Measurements from ENCODE around the gene ADCY5. TPM values are rescaled to one million over a fixed set of nuclear protein-coding genes. Genes with fewer than 3 reads are reported as not detected.

ADCY5 gene
- total and polyA plus RNA-seq, 4 donors = 0.74 to 6.6 (median 2.9) TPM

DNA sequence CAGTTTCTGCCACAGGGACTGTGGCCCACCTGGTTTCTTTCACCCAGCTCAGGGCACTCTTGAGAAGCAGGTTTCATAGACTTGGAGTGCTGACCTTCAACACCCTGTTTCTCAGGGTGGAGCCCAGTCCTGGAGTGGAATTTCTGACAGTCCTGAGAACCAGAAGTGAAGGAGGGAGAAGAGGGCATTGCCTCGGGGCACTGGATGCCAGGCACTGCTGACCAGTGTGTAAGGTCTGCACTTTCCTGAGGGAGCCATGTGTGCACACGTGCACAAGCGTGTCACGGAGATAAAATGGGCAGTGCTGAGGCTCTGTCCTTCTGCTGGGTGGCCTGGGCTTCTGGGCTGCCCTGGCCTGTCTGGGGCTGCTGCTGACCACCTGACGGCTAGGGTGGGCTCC, 128.7 kb downstream of the ADCY5 start:
- no peak for DNase-seq (ENCODE audit: low spot score)
- no peaks in the 10 kb centered on the region for H3K27me3 ChIP-seq (ENCODE audit: control insufficient read depth in 4 of 4, insufficient read depth in 4 of 4, low read length in 3 of 4)
- H3K4me3 ChIP-seq (ENCODE audit: low read depth in 1 of 3, low read length in 3 of 3) = no peak overlapping the region
- H3K4me1 ChIP-seq (ENCODE audit: control insufficient read depth in 4 of 4, insufficient read depth in 4 of 4, low read length in 3 of 4) = no peaks in the 10 kb centered on the region
- TF ChIP-seq FOXA2 (IDR thresholded peaks at IDR 0.05) (no peak), FOXA1 (IDR thresholded peaks at IDR 0.05) (no peak), HNF4G (IDR thresholded peaks at IDR 0.05) (no peak), ZBTB33 (IDR thresholded peaks at IDR 0.05) (no peak), GABPA (IDR thresholded peaks at IDR 0.05 in 1 of 2, conservative IDR thresholded peaks at IDR 0.05 in 1 of 2) (no peak), REST (IDR thresholded peaks at IDR 0.05) (no peak)
- no peaks in the 10 kb centered on the region for H3K9me3 ChIP-seq (ENCODE audit: control insufficient read depth in 4 of 4, low read length in 3 of 4)
- H3K27ac ChIP-seq (ENCODE audit: low read depth in 1 of 2, low read length in 2 of 2) = no peak overlapping the region
- H3K36me3 ChIP-seq (ENCODE audit: control insufficient read depth in 4 of 4, insufficient read depth in 3 of 4, low read depth in 1 of 4, low read length in 3 of 4) = no peaks in the 10 kb centered on the region
- 90% methylated on average over 5 of the region's 5 CpGs for WGBS
- no peak overlapping the region for H3K9ac ChIP-seq (ENCODE audit: low read depth in 1 of 2, low read length in 2 of 2)

DNA sequence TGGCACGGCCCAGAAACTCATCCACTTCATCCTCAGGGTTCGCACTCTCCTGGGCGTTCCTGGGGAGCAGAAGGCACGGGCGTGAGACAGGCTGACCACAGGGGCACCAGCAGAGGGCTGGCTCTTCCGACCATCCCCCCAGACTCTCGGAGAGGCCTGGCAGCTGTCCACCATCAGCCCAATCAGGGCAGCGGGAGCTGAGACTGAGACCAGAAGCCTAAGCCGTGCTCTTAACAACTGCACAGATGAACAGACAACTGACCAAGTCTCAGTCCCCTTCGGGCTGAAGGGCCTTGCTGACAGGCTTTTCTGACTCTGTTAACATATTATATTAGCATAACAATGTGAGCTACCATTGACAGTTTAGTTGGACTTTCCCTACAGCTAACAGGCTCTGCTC, 129.1 kb downstream of the ADCY5 start:
- no peak overlapping the region for H3K4me3 ChIP-seq (ENCODE audit: low read depth in 1 of 3, low read length in 3 of 3)
- DNase-seq (ENCODE audit: low spot score) = no peak
- H3K27ac ChIP-seq (ENCODE audit: low read depth in 1 of 2, low read length in 2 of 2) = no peak overlapping the region
- TF ChIP-seq FOXA1 (IDR thresholded peaks at IDR 0.05) (no peak), JUND (IDR thresholded peaks at IDR 0.05) (no peak), GABPA (IDR thresholded peaks at IDR 0.05 in 1 of 2, conservative IDR thresholded peaks at IDR 0.05 in 1 of 2) (no peak), MAX (IDR thresholded peaks at IDR 0.05) (no peak)
- WGBS = 81% methylated on average over 10 of the region's 10 CpGs
- H3K9me3 ChIP-seq (ENCODE audit: control insufficient read depth in 4 of 4, low read length in 3 of 4) = no peaks in the 10 kb centered on the region
- H3K36me3 ChIP-seq (ENCODE audit: control insufficient read depth in 4 of 4, insufficient read depth in 3 of 4, low read depth in 1 of 4, low read length in 3 of 4) = no peaks in the 10 kb centered on the region
- H3K4me1 ChIP-seq (ENCODE audit: control insufficient read depth in 4 of 4, insufficient read depth in 4 of 4, low read length in 3 of 4) = no peaks in the 10 kb centered on the region
- H3K27me3 ChIP-seq (ENCODE audit: control insufficient read depth in 4 of 4, insufficient read depth in 4 of 4, low read length in 3 of 4) = no peaks in the 10 kb centered on the region
- no peak overlapping the region for H3K9ac ChIP-seq (ENCODE audit: low read depth in 1 of 2, low read length in 2 of 2)

GRCh38 chr3:123318374-123318773, 130.5 kb downstream of the ADCY5 start:
- WGBS = 91% methylated on average over 3 of the region's 3 CpGs
- Histone ChIP-seq H3K27ac (ENCODE audit: low read depth in 1 of 2, low read length in 2 of 2) (no peak overlapping the region), H3K4me3 (ENCODE audit: low read depth in 1 of 3, low read length in 3 of 3) (no peak overlapping the region), H3K27me3 (ENCODE audit: control insufficient read depth in 4 of 4, insufficient read depth in 4 of 4, low read length in 3 of 4) (no peaks in the 10 kb centered on the region), H3K9me3 (ENCODE audit: control insufficient read depth in 4 of 4, low read length in 3 of 4) (no peaks in the 10 kb centered on the region), H3K36me3 (ENCODE audit: control insufficient read depth in 4 of 4, insufficient read depth in 3 of 4, low read depth in 1 of 4, low read length in 3 of 4) (no peaks in the 10 kb centered on the region), H3K9ac (ENCODE audit: low read depth in 1 of 2, low read length in 2 of 2) (no peak overlapping the region), H3K4me1 (ENCODE audit: control insufficient read depth in 4 of 4, insufficient read depth in 4 of 4, low read length in 3 of 4) (no peaks in the 10 kb centered on the region)
- DNase-seq (ENCODE audit: low spot score) = no peak
- TF ChIP-seq GABPA (IDR thresholded peaks at IDR 0.05 in 1 of 2, conservative IDR thresholded peaks at IDR 0.05 in 1 of 2) = no peak
- no peak for TF ChIP-seq HNF4G (IDR thresholded peaks at IDR 0.05)
- TF ChIP-seq ATF3 (IDR thresholded peaks at IDR 0.05) = no peak
- no peak for TF ChIP-seq RXRA (IDR thresholded peaks at IDR 0.05)
- no peak for TF ChIP-seq EGR1 (IDR thresholded peaks at IDR 0.05; ENCODE audit: low read depth in 2 of 2)
- no peak for TF ChIP-seq SP1 (IDR thresholded peaks at IDR 0.05)
- TF ChIP-seq, protein P1, sequence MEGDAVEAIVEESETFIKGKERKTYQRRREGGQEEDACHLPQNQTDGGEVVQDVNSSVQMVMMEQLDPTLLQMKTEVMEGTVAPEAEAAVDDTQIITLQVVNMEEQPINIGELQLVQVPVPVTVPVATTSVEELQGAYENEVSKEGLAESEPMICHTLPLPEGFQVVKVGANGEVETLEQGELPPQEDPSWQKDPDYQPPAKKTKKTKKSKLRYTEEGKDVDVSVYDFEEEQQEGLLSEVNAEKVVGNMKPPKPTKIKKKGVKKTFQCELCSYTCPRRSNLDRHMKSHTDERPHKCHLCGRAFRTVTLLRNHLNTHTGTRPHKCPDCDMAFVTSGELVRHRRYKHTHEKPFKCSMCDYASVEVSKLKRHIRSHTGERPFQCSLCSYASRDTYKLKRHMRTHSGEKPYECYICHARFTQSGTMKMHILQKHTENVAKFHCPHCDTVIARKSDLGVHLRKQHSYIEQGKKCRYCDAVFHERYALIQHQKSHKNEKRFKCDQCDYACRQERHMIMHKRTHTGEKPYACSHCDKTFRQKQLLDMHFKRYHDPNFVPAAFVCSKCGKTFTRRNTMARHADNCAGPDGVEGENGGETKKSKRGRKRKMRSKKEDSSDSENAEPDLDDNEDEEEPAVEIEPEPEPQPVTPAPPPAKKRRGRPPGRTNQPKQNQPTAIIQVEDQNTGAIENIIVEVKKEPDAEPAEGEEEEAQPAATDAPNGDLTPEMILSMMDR (IDR thresholded peaks at IDR 0.05; ENCODE audit: low read depth, low read length, missing input control) = no peak
- no peak for TF ChIP-seq FOXA1 (IDR thresholded peaks at IDR 0.05)
- TF ChIP-seq NR2F2 (IDR thresholded peaks at IDR 0.05) = no peak
- no peak for TF ChIP-seq MAX (IDR thresholded peaks at IDR 0.05)
- no peak for TF ChIP-seq ZBTB33 (IDR thresholded peaks at IDR 0.05)

Measured in liver (tissue), 9 donors.